DND-41 (cell line): ENCODE measurements around the gene KCNG1.

Source experiments
- EZH2 ChIP-seq: IDR thresholded peaks from 3 replicates; pipeline ENCODE4 v1.6.1; 2012; ENCODE audit warnings: borderline replicate concordance, low read depth, mild to moderate bottlenecking, moderate library complexity, low read length, inconsistent platforms; ENCODE audit not compliant: severe bottlenecking
- TF ChIP-seq, protein P1 (sequence below): IDR thresholded peaks from 2 replicates; pipeline ENCODE4 v1.5.1; 2012; ENCODE audit warnings: borderline replicate concordance, low read length, moderate library complexity, mild to moderate bottlenecking; ENCODE audit not compliant: poor library complexity, severe bottlenecking; ENCODE audit errors: extremely low read depth

DNA sequence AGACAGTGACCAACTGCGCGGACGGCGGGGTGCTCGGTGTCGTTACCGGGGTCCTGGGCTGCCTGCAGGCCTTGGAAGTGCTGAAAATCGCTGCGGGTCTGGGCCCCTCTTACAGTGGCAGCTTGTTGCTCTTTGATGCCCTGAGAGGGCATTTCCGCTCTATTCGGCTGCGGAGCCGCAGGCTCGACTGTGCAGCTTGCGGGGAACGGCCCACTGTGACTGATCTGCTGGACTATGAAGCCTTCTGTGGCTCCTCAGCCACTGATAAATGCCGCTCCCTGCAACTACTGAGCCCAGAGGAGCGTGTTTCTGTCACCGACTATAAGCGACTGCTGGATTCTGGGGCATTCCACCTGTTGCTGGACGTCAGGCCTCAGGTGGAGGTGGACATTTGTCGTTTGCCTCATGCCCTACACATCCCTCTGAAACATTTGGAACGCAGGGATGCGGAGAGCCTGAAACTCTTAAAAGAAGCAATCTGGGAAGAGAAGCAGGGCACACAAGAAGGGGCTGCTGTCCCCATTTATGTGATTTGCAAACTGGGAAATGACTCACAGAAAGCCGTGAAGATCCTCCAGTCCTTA is 63.3 kb downstream of the KCNG1 start:
- TF ChIP-seq, protein P1, sequence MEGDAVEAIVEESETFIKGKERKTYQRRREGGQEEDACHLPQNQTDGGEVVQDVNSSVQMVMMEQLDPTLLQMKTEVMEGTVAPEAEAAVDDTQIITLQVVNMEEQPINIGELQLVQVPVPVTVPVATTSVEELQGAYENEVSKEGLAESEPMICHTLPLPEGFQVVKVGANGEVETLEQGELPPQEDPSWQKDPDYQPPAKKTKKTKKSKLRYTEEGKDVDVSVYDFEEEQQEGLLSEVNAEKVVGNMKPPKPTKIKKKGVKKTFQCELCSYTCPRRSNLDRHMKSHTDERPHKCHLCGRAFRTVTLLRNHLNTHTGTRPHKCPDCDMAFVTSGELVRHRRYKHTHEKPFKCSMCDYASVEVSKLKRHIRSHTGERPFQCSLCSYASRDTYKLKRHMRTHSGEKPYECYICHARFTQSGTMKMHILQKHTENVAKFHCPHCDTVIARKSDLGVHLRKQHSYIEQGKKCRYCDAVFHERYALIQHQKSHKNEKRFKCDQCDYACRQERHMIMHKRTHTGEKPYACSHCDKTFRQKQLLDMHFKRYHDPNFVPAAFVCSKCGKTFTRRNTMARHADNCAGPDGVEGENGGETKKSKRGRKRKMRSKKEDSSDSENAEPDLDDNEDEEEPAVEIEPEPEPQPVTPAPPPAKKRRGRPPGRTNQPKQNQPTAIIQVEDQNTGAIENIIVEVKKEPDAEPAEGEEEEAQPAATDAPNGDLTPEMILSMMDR: no peak
- TF ChIP-seq EZH2: no peak
